ENCODE data around the gene RAB27A. TPM values are rescaled to one million over a fixed set of nuclear protein-coding genes. Genes with fewer than 3 reads are reported as not detected.

Gene RAB27A
- total and polyA plus RNA-seq, 2 of the 13 experiments (the other 11 are each of a cell fraction or from before 2014, with no cell fraction given), result 3.4 to 8.1 TPM

DNA sequence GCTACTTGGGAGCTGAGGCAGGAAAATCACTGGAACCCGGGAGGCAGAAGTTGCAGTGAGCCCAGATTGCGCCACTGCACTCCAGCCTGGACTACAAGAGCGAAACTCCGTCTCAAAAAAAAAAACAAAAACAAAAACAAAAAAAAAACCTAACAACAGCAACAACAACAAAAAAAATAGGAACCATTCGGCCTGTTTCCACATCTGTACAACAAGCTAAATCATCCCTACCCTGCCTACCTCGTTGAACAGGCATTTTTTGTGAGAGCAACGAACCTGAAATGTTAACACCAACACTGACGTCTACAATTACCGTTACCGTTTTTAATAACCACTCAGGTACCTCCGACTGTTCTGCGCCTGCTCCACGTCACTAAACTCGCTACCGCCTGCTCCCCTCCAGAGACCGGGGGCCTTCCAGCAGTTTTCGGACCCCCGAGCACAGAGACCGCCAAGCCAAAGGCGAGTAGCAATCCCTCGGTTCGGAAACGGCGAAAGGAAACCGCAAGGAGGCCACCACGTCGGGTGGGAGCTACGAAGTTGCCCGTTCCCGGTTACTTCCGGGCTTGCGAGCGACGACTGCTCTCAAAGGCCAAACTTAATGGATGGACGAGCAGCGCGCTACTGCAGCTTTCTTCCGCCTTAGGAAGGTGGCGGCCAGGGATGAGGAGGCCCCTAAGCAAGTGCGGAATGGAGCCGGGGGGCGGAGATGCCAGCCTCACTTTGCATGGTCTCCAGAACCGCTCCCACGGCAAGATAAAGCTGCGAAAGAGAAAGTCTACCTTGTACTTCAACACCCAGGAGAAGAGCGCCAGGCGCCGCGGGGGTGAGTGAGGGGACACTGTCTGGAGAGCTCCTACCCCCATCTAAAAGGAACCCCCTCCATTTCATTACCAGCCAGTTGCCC is 29.2 kb upstream of the RAB27A start, which contains the start of the genes PIGB and PIGBOS1 (continued):
- TF ChIP-seq, protein P1, sequence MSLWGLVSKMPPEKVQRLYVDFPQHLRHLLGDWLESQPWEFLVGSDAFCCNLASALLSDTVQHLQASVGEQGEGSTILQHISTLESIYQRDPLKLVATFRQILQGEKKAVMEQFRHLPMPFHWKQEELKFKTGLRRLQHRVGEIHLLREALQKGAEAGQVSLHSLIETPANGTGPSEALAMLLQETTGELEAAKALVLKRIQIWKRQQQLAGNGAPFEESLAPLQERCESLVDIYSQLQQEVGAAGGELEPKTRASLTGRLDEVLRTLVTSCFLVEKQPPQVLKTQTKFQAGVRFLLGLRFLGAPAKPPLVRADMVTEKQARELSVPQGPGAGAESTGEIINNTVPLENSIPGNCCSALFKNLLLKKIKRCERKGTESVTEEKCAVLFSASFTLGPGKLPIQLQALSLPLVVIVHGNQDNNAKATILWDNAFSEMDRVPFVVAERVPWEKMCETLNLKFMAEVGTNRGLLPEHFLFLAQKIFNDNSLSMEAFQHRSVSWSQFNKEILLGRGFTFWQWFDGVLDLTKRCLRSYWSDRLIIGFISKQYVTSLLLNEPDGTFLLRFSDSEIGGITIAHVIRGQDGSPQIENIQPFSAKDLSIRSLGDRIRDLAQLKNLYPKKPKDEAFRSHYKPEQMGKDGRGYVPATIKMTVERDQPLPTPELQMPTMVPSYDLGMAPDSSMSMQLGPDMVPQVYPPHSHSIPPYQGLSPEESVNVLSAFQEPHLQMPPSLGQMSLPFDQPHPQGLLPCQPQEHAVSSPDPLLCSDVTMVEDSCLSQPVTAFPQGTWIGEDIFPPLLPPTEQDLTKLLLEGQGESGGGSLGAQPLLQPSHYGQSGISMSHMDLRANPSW (CRISPR knock-in tag; IDR thresholded peaks at IDR 0.05; ENCODE audit: borderline replicate concordance), result no peak
- TF ChIP-seq NRL (CRISPR knock-in tag; IDR thresholded peaks at IDR 0.05; ENCODE audit: borderline replicate concordance), result peak; percentile 92
- TF ChIP-seq LCORL (IDR thresholded peaks at IDR 0.05), result no peak; the same call in 1 of the 2 replicates
- TF ChIP-seq LCORL (CRISPR knock-in tag; IDR thresholded peaks at IDR 0.05), result peak; percentile 60
- no peak for TF ChIP-seq ZFAT (CRISPR knock-in tag; conservative IDR thresholded peaks at IDR 0.05)
- no peak for TF ChIP-seq CCAR2 (optimal IDR thresholded peaks at IDR 0.05; ENCODE audit: low read depth, low read length)
- no peak for TF ChIP-seq SRSF9 (IDR thresholded peaks at IDR 0.05; ENCODE audit: borderline replicate concordance, insufficient read depth, low read depth, low read length, poor library complexity, severe bottlenecking)
- TF ChIP-seq MEF2D (CRISPR knock-in tag; IDR thresholded peaks at IDR 0.05), result no peak
- no peak for TF ChIP-seq ZBTB8A (CRISPR knock-in tag; IDR thresholded peaks at IDR 0.05; ENCODE audit: borderline replicate concordance, low read depth)
- TF ChIP-seq ZNF788 (CRISPR knock-in tag; IDR thresholded peaks at IDR 0.05; ENCODE audit: borderline replicate concordance), result peak; percentile 78; the same call in 1 of the 2 replicates
- TF ChIP-seq FOXJ3 (CRISPR knock-in tag; IDR thresholded peaks at IDR 0.05; ENCODE audit: borderline replicate concordance), result no peak; the same call in 1 of the 2 replicates
- TF ChIP-seq SYNCRIP (IDR thresholded peaks at IDR 0.05; ENCODE audit: insufficient read depth, low read depth, low read length), result no peak
- TF ChIP-seq MED8 (CRISPR knock-in tag; IDR thresholded peaks at IDR 0.05; ENCODE audit: insufficient replicate concordance), result peak; percentile 85
- peak; percentile 77 for TF ChIP-seq PHF21A (CRISPR knock-in tag; IDR thresholded peaks at IDR 0.05)
- TF ChIP-seq ELF4 (CRISPR knock-in tag; IDR thresholded peaks at IDR 0.05; ENCODE audit: borderline replicate concordance), result peak; percentile 95
- TF ChIP-seq, protein P2, sequence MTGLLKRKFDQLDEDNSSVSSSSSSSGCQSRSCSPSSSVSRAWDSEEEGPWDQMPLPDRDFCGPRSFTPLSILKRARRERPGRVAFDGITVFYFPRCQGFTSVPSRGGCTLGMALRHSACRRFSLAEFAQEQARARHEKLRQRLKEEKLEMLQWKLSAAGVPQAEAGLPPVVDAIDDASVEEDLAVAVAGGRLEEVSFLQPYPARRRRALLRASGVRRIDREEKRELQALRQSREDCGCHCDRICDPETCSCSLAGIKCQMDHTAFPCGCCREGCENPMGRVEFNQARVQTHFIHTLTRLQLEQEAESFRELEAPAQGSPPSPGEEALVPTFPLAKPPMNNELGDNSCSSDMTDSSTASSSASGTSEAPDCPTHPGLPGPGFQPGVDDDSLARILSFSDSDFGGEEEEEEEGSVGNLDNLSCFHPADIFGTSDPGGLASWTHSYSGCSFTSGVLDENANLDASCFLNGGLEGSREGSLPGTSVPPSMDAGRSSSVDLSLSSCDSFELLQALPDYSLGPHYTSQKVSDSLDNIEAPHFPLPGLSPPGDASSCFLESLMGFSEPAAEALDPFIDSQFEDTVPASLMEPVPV (CRISPR knock-in tag; IDR thresholded peaks at IDR 0.05), result 0 out of 2 replicates have a peak, but pooled peaks have one; percentile 4
- peak; percentile 59; the same call in 1 of the 2 replicates for TF ChIP-seq ZBTB3 (CRISPR knock-in tag; IDR thresholded peaks at IDR 0.05; ENCODE audit: borderline replicate concordance, low read depth)
- TF ChIP-seq ZNF891 (CRISPR knock-in tag; IDR thresholded peaks at IDR 0.05), result peak; percentile 96
- peak; percentile 82; the same call in 1 of the 2 replicates for TF ChIP-seq ZFP1 (CRISPR knock-in tag; IDR thresholded peaks at IDR 0.05)
- TF ChIP-seq ZNF768 (CRISPR knock-in tag; IDR thresholded peaks at IDR 0.05), result peak; percentile 72
- TF ChIP-seq, protein P3, sequence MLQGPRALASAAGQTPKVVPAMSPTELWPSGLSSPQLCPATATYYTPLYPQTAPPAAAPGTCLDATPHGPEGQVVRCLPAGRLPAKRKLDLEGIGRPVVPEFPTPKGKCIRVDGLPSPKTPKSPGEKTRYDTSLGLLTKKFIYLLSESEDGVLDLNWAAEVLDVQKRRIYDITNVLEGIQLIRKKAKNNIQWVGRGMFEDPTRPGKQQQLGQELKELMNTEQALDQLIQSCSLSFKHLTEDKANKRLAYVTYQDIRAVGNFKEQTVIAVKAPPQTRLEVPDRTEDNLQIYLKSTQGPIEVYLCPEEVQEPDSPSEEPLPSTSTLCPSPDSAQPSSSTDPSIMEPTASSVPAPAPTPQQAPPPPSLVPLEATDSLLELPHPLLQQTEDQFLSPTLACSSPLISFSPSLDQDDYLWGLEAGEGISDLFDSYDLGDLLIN (CRISPR knock-in tag; IDR thresholded peaks at IDR 0.05; ENCODE audit: borderline replicate concordance), result no peak
- peak; percentile 99 for TF ChIP-seq KMT2B (CRISPR knock-in tag; IDR thresholded peaks at IDR 0.05)
- TF ChIP-seq ZNF619 (CRISPR knock-in tag; IDR thresholded peaks at IDR 0.05), result 0 out of 2 replicates have a peak, but pooled peaks have one; percentile 46
- TF ChIP-seq NR2F2 (IDR thresholded peaks at IDR 0.05; ENCODE audit: borderline replicate concordance, low read depth), result no peak
